Stimulated activated CD8-positive, alpha-beta memory T cell treated with anti-CD3 and anti-CD28 coated beads, Interleukin-2, amount 100 ng/mL, for 48 hours (primary cell): ENCODE results near the gene SNX10.
"Not testable (repeated sequence)": the region's sequence is repeated elsewhere in the genome, so short reads cannot be mapped to it uniquely, and the experiment has no call there.

ENCODE experiments used
- DNase-seq, 2 donors: peaks; one replicate each; pipeline ENCODE4 v3.0.0-alpha.2; 2020; ENCODE audit warnings: low read depth in 2 of 2

SNX10 gene, protein sequence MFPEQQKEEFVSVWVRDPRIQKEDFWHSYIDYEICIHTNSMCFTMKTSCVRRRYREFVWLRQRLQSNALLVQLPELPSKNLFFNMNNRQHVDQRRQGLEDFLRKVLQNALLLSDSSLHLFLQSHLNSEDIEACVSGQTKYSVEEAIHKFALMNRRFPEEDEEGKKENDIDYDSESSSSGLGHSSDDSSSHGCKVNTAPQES

DNA sequence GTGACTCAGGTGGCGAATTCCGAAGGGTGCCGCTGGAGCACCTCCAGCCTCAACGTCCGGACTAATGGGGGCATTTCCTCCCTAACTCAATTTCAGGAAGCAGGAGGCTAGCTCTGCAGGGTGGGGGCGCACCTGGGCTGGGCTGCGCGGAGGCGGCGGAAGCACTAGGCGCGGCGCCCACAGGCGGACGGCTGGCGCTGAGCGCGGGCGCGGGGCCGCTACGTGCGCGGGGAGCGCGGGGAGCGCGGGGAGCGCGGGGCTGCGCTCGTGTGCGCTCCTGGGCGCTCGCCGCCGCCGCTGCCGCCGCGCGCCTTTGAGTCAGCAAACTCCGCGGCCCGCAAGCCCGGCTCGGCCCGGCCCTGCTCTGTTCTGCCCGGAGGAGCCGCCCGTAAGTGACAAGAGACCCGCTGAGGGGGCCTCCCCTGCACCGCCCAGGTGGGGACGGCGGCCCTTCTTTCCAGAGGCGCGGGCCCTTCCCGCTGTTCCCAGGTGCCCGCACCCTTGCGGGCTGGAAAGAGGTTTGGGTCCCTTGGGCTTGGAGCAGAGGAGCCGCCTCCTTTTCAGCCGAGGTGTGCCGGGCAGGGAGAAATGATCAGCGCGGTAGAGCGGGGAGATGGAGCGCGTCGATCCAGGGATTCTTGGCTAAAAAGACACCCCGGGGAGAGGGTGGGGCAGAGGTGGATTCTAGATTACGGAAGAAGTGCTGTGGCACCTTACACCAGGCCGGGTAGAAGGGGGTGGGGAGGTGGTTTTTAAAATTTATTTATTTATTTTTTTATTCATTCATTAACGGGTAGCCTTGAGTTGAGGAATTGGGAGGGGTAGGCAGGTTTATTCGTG, at the start of gene SNX10:
SNX10 (plus strand) TSS at position 164 of the 840 bp plus-strand sequence. CDS start 54,581 bp downstream, outside the sequence.
- DNase-seq: peak; percentile 51 to 55

DNA sequence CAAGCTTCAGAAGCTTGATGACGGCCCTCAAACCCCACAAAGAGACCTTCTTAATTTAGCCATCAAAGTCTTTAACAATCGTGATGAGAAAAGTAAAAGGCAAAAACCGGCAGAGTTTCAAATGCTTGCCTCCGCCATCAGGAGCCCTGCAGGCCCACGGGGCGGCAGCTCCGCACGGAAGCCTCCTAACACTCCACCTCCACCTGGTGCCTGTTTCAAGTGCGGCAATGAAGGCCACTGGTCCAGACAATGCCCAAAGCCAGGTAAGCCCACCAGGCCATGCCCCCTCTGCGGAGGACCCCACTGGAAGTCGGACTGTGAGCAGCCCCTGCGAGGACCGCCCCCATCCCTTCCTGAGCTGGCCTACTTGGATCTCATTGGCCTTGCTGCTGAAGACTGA, 46.5 kb upstream of the SNX10 start:
- DNase-seq: no peak

DNA sequence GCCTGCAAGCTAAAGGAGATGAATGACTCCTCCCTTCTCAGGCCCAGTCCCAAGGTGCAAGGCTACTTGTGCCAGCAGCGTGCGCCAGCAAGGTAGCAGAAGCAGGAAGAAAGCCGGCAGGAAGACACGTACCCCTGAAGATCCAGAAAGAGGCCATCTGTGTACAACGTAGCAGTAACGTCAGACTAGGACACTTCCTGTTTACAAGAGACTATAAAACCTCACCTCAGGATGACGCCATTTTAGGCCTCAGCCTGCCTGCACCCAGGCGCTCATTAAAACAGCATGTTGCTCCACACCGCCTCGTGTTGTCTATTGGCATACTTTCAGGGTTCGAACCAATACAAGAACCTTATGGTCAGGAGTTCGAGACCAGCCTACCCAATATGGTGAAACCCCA, 41.4 kb upstream of the SNX10 start:
- DNase-seq: no peak

DNA sequence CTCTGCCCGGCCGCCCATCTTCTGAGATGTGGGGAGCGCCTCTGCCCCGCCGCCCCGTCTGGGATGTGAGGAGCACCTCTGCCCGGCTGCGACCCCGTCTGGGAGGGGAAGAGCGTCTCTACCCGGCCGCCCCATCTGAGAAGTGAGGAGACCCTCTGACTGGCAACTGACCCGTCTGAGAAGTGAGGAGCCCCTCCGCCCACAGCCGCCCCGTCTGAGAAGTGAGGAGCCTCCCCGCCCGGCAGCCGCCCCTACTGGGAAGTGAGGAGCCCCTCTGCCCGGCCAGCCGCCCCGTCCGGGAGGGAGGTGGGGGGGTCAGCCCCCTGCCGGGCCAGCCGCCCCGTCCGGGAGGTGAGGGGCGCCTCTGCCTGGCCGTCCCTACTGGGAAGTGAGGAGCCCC, 29.8 kb upstream of the SNX10 start:
- DNase-seq: not testable (repeated sequence)

DNA sequence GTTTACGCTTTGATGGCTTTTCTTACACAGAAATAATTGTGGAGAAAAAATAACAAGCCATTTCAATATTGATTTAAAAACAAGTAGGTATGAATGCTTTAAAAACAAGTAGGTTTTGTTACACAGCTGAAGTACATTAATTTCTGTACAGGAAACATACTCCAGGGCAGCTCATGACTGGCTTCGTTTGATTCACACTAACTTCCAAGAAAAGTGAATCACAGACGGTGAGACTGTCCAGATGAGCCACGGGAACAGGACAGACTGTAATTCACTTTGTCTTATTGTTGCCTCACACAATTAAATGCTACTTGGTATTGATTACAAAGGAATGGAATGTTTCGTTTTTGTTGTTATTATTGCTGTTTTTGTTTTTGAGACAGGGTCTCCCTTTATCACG, 26.6 kb upstream of the SNX10 start:
- no peak for DNase-seq

DNA sequence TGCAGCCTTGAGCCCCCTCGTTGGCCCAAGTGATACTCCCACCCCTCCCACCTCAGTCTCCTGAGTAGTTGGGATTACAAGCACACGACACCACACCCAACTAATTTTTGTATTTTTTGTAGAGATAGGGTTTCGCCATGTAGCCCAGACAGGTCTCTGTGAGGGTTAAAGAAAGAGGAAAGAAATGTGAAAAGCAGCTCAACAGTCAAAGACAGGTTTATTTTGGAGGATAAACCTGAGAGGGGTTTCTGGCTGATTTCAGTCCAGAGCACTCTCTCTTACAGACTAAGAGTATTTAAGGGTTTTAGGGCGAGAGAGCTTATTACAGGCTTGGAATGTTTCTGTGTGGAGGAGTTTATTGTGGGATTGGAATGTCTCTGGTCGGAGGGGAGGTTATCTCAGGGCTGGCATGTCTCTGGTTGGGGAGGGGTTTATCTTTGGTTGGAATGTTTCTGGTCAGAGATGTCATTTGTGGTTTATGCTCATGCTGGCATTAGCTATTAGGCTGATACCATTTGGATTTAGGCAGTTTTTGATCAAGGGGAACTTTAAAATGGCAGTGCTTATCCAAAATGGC, 26.1 kb upstream of the SNX10 start:
- DNase-seq: no peak

DNA sequence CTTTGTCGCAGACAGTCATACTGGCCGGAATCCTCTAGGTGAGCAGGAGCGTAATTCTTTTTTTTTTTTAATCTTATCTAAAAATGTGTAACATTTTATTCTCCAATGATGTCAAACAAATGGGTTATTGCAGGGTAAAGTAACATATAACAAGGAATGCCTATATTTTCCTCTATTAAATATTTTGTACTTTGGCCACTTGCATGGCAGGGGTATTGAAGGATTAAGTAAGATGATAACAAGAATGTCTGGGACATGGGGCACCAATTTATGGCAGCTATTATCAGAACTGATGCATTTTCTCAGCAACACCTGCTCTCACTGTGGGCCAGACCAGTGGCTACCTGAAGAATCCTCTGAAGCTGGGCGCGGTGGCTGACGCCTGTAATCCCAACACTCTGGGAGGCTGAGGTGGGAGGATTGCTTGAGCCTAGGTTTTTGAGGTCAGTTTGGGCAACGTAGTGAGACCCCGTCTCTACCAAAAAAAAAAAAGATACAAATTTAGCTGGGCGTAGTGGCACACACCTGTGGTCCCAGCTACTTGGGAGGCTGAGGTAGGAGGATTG, 24.0 kb upstream of the SNX10 start:
- DNase-seq: no peak

DNA sequence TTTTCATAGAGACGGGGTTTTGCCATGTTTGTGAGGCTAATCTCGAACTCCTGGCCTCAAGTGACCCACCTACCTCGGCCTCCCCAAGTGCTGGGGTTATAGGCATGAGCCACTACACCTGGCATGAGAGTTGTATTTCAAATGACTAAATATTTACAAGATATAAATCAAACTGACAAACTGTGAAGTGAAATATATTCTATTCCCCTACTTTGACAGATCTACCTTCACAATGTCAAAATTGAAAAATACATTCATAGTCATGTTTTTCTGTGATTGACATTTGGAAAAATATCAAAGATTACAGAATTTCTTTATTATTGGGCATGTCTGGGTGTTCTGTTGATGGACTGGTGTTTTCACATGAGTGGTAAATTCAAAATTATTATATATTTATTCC, 16.4 kb upstream of the SNX10 start:
- DNase-seq: no peak

DNA sequence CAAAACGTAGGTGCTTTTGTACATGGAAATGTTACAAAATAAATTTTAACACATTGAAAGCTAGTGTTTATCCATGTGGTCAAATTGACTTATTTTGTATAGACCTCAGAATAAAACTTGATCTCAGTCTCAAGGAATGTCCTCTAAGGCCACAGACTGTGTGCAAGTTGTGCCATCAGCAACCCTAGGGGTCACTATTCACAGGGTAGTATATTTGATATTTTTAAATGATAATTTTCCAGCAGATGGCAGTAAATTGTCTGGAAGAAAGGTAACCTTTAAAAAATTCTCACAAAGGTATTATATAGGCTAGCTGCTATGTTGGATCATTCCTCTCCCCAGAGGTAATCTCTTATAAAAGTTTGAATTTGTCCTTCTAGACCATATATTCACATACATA, 12.9 kb upstream of the SNX10 start:
- DNase-seq: no peak

DNA sequence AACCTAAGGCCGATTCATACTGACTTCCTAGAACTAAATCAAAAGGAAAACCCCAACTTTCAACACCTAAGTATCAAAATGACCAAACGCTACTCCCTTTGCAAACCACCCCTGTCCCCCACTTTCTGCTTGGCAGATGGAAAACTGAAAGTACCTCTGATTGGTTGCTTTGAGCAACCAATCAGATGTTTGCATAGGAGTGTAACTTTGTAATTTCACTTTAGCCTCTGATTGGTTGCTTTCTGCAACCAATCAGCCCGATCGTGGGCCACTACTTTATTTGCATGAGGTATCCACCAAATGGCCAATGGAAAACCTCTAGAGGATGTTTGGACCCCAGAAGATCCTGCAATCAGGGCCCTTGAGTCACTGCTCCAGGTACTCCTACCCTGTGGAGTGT, 12.3 kb upstream of the SNX10 start:
- peak in 1 of 2 donors; percentile 15 for DNase-seq

DNA sequence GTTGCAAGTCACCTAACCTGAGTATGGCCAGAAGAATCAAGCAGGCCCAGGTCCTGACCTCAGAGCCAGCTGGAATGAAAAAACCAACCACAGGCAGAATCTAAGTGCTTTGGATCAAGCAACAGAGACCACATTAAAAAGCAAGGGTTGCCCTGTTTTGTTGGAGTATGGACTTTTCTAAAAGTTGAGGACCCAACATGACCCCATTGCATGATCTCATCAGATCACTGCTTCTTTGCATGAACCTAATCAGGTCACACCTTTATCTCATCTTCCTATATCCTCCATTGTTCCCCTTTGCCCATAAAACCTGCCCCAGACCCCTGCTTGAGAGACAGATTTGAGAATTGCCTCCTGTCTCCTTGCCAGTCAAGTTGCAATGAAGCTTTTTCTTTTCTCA, 11.6 kb upstream of the SNX10 start:
- DNase-seq: no peak

DNA sequence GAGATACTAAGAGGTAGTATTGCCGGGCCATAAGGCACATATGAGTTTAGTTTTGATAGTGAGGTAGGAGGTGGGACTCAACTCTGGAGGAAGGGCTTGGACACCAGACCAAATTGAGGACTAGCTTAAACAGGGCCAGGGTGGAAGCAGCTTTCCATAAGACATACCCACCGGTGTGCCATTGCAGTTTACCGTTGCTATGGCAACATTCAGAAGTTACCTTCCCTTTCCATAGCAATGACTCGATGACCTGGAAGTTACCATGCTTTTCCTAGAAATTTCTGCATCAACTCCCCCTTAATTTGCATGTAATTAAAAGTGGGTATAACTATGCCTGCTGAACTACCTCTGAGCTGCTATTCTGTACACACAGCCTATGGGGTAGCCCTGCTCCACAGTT, 10.9 kb upstream of the SNX10 start:
- DNase-seq: no peak

DNA sequence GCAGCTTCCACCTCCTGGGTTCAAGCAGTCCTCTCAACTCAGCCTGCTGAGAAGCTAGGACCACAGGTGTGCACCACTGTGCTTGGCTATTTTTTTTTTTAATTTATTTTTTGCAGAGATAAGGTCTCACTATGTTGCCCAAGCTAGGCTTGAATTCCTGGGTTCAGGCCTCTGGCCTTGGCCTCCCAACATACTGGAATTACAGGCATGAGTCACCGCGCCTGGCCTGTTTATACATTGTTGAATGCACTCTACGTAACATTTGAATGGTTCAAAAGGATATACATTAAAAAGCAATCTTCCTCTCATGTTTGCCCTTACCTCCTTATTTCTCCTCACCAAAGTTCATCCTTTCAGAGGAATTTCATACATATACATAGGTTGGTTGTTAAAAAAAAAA, 7.2 kb upstream of the SNX10 start:
- no peak for DNase-seq

DNA sequence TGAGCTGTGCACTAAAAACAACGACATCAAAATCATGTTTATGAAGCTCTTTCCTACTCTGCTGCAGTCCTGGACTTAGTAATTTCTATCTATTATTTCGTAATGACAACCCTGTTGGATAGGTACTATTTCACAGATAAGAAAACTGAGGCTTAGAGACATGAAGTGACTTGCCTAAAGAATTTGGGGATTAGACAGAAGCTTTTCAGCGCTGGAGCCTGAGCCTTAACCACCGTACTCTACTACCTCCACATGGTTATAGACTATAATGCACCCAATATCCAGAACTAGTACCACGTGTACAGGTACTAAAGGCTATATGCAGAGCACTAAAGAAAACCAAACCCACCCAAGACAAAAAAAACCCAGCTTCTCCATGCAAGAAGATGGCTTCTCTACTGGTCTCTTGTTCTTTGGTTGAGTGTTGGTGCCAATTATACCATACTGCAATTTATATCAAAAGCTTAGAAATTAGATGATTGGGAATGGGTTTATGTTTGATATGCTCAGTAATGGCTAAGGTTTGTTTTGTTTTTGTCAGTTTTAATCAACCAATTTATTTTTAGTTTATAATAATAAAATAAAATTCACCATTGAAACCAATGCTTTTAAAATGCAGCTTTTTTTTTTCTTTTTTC, 6.5 kb upstream of the SNX10 start:
- no peak for DNase-seq

DNA sequence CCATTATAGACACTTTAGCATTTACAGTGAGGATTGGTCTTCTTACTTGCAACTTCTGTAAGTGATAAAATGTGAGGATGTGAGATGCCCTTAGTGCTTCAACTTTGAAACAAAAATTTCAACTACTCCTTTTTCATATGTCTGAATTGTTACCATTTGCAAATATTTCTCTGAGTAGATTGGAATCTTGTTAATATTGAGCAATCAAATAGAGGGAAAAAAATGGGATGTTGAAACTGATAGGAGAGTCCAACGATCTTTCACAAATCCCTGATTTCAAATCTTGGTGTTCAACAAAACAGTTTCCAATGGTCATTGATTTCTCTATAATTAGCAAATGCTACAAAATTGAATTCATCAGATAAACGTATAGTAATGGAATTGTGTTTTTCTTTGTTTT, 5.5 kb upstream of the SNX10 start:
- DNase-seq: no peak

DNA sequence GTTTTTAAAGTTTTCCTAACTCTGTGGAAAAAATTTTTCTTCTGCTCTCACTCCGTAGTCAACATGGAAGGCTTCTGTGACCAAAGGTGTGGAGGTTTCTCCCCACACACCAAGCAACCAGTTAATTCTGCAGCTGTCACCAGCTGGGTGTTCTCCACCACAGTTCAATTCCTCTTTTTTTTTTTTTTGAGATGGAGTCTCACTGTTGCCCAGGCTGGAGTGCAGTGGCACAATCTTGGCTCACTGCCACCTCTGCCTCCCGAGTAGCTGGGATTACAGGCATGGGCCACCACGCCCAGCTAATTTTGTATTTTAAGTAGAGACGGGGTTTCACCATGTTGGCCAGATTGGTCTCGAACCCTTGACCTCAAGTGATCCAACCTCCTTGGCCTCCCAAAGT, 3.5 kb upstream of the SNX10 start:
- DNase-seq: not testable (repeated sequence)

DNA sequence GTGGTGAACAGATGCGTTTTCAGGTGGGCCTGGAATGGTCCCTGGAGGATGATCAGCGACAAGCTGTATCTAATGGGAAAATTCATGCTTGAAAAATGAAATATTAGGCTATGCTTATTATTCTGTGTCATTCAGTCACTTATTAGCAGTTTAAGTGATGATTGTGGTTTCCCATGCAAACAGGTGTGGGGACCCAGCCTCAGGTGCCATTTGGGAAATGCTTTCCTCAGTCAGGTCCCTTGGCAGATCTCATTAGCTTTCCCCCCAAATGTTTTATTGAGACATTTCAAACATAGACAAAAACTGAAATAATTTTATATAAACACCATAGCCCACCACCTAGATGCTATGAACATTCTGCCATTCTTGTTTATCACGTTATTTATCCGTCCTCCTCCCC, 411 bp upstream of the SNX10 start:
- no peak for DNase-seq

DNA sequence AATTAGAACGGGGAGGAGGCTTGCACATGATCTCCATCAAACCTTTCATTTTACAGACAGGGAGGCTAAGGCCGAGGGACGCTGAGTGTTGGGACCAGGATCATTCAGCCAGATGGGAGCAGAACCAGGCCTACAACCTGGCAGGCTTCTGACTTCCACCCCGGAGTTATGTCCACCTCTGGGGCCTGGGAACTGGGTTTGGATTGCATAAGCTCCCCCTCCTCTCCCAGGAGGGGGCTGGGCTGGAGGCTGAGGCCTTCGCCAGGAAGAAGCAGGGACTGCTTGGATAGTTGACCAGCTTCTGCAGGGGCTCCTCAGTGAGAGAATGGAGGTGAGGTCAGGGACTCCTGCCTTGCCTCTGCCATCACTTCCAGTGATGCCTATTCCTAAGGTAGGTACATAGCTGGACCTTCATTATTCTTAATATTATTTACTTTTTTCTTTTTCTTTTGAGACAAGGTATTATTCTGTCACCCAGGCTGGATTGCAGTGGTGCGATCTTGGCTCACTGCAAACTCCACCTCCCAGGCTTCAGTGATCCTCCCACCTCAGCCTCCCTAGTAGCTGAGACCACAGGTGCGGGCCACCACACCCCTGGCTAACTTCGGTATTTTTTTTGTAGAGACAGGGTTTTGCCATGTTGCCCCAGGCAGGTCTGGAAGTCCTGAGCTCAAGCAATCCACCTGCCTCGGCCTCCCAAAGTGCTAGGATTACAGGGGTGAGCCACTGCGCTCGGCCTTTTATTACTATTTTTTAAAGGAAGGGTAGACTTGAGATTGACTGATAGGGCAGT, 1.3 kb downstream of the SNX10 start:
- DNase-seq: no peak

DNA sequence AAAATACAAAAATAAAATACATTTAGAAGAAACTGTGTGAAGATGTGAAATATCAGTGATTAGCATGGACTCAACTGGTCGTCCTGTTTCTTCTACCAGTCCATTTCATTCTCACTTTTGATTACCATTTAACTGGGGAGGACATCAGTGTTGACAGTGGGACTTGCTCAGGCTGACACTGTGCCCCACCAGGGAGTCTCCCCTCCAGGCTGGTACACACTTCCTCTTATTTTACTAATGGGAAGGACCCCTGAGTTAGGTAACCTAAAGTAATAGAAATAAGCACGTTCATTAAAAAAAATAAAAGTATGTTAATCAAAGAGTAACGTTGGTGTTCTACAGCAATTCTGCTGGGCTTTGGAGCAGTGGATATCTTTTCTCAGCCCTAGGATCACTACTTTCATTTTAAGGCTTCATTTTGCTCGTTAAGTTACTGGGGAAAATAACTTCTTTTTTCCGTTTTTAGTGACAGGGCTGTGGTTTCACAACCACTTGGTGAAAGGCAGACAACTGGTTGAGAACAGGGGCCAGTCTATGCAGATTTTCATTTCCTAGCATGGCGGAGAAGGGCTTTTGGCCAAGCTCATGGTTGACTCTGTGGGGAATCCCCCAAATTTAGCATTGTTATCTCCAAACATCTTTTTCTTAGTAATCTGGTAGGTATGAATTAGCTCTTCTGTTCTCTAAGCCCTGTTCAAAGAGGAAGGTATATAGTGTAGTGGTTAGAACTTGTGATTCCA, 2.1 kb downstream of the SNX10 start:
- DNase-seq: peak in 1 of 2 donors; percentile 49

DNA sequence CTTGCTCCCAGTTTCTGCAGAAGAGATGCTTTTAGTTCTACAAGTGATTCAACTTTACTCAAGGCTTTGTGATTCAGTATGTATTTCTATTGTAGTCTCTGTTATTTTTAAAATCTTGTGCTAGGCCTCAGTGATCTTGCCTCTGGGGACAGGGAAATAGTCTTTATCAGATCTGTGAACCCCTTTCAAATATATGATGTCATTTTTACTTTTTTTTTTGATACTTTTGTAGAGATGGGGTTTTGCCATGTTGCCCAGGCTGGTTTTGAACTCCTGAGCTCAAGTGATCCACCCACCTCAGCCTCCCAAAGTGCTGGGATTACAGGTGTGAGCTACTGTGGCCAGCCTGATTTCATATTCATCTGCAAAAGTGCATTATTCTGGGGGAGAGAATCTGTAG, 3.4 kb downstream of the SNX10 start:
- DNase-seq: no peak

DNA sequence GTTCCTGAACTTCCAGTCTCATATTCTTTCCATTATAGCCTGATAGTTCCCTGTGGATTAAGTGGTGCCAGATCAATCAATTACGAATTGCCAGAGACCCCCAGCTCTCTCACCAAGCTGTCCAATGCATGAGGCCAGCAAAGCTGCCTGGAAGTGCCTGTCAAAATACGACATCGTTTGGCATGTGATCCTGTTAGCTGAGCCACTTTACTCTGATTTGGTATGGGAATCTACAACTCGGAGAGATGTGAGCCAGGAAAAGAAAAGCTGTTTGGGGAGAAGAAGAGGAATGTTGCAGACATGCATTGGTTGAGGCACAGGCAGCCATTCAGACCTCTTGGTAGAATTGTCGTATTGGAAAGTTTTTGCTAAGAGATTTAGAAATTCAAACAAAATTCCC, 3.9 kb downstream of the SNX10 start:
- DNase-seq: no peak
